SIG-M5 (cell line): ENCODE measurements around the gene CEP250.
"Not testable (repeated sequence)": the region's sequence is repeated elsewhere in the genome, so short reads cannot be mapped to it uniquely, and the experiment has no call there.

ENCODE experiments used
- DNase-seq: peaks from one replicate; lab custom pipeline; 2025; lab: John Stamatoyannopoulos, UW

Gene CEP250

DNA sequence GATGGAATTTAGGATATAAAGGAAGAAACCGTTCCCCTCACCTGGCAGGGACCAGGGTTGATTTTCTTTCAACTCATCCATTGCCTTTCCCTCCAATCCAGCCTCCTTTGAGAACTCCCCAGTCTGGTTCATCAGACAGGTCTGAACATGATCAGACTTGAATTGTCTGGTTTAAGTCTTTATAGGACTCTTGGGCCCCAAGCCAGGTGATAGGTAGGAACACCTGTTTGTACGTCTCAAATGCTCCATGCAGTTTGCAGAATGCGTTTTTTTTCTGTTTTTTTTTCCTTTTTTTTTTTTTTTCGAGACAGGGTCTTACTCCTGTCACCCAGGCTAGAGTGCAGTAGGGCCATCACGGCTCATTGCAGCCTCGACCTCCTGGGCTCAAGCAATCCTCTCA is 4.1 kb upstream of the CEP250 start:
- DNase-seq, result no peak

DNA sequence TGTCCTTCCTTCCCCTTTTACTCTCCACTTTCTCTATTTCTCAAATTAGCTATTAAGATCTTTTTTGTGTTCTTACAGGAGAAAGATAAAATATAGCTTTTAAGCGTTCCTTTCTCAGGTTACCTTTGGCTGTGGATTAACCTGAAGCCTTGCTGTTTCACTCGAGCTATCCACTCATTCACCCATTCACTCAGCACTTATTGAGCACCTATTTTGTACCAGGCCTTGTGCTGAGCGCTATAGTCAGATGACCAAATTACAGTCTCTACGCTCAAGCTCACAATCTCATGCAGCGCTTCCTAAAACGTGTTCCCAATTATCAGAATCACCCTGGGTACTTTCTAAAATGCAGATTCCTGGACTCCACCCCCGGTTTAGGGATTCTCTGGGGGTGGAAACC is 1.8 kb upstream of the CEP250 start:
- no peak for DNase-seq

DNA sequence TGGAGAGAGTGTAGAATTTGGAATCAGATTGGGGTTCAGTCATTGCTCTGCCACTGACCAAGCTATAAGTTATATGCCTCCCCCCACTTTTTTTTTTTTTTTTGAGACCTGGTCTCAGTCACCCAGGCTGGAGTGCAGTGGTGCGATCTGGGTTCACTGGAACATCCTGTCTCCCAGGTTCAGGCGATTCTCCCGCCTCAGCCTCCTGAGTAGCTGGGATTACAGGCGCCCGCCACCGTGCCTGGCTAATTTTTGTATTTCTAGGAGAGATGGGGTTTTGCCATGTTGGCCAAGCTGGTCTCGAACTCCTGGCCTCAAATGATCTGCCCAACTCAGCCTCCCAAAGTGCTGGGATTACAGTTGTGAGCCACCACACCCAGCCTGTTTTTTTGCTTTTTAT is 1.3 kb downstream of the CEP250 start:
- not testable (repeated sequence) for DNase-seq

DNA sequence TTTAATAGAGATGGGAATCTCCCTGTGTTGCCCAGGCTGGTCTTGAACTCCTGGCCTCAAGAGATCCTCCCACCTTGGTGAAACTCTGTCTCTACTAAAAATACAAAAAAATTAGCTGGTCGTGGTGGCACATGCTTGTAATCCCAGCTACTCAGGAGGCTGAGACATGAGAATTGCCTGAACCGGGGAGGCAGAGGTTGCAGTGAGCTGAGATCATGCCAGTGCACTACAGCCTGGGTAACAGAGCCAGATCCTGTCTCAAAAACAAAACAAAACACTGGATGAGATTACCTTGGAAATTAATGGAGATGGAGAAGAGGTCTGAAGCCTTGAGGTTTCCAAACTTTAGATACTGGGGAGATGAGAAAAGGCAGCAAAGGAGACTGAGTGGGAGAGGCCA is 2.1 kb downstream of the CEP250 start:
- not testable (repeated sequence) for DNase-seq

DNA sequence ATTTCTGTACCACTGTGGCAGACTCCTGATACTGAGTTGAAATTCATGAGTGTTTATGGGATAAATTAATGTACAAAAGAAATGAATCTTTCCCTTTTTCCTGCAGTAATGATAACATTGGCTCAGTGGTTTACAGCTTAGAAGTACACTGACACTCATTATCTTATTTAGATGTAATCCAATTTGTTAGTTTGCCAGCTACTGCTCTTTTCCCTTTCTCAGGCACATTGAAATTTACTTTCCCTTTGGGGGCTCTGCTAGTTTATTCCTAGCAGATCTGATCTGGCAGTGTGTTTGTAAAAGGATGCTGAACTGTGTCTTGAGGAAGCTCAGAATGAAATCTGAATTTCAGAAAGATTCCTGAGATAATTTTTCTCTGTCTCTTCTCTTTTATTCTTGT is 3.0 kb downstream of the CEP250 start:
- no peak for DNase-seq

DNA sequence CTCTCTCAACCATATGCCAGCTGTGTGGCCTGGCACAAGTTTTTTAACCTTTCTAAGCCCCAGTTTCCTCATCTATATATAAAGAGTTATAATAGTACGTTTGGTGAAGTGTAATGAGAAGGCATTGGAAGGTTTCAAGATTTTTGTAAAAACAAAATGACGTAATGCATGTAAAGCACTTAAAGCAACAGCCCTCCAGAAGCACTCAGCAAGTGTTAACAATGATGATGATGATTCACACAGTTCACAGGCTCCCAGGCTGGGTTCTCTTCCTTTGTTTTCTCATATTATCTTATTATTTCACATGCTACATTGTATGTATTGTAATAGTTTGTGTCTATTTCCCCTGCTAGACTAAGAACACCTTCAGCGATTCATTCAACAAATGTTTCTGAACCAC is 6.2 kb downstream of the CEP250 start:
- DNase-seq, result no peak

DNA sequence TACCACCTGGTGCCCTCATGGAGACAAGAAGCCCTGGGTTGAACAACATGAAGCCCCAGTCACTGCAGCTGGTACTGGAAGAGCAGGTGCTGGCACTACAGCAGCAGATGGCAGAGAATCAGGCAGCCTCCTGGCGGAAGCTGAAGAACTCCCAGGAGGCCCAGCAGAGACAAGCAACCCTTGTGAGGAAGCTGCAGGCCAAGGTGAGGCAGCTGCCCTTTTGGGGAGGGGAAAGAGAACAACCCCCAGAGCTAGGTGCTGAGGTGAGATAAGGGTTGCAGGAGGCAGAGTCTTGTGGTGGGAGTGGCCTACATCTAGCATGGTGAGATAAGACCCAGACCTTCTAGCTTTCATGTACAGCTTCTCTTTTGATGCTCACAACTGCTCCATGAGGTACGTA is 7.0 kb downstream of the CEP250 start:
- DNase-seq, result no peak

DNA sequence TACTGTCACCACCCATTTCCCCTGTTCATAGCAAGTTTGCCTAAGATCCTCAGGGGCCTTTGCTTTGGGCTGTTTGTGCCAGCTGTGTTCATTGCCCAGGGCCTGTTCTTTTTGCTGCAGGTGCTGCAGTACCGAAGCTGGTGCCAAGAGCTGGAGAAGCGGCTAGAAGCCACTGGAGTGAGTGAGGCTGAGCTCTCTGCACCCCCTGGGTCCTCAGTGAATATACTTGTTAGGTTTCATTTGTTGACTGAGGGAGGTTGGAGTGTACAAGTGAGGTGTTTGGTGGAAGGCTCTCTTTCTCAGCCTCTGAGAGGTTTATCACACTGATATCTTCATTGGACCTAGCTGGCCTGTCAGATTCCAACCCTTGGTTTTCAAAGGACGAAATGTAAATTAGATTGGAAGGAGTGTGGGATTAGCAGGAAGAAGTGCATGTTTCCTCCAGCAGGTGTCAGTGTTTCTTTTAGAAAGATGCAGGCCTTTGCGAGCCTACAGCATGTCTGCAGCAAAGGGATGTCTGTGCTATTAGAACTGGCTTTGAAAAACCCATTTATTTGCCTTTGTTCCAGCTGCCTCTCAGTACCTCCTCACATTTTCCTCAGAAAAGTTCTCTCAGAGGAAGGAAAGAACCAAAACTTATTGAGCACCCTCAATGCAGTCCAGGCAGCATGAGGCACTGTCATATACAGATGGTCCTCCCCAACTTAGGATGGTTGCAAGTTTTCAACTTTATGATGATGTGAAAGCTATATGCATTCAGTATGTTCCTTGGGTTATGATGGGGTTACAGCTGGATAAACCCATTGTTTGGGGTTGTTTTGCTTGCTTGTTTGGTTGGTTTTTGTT is 8.3 kb downstream of the CEP250 start:
- DNase-seq, result no peak

DNA sequence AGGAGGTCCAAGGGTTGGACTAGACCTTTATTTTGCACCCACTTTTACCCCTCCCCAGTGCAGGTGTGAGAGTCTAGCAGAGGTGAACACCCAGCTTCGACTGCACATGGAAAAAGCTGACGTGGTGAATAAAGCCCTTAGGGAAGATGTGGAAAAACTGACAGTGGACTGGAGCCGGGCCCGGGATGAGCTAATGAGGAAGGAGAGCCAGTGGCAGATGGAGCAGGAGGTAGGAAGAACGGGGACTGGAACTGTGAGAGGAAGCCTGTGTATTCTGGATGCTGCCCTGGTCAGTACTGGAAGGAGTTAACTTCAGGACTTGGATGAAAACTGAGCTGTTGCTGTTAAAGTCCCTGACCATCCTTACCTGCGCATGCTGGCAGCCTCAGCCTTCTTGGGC is 10.6 kb downstream of the CEP250 start:
- no peak for DNase-seq

DNA sequence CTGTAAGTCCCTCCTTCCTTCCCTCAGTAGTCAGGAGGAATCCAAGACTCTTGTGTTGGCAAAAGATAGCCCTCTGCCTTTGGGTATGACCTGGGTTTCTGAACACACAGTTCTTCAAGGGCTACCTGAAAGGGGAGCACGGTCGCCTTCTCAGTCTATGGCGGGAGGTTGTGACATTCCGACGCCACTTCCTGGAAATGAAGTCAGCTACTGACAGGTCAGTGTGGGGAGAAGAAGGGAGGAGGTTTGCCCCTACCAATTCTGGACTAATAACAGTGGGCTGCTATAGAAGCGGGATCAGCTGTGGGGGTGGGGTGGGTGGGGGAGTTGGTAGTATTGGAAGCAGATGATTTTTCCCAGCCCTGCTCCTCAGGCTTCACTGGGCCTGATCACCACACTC is 11.5 kb downstream of the CEP250 start:
- DNase-seq, result no peak

DNA sequence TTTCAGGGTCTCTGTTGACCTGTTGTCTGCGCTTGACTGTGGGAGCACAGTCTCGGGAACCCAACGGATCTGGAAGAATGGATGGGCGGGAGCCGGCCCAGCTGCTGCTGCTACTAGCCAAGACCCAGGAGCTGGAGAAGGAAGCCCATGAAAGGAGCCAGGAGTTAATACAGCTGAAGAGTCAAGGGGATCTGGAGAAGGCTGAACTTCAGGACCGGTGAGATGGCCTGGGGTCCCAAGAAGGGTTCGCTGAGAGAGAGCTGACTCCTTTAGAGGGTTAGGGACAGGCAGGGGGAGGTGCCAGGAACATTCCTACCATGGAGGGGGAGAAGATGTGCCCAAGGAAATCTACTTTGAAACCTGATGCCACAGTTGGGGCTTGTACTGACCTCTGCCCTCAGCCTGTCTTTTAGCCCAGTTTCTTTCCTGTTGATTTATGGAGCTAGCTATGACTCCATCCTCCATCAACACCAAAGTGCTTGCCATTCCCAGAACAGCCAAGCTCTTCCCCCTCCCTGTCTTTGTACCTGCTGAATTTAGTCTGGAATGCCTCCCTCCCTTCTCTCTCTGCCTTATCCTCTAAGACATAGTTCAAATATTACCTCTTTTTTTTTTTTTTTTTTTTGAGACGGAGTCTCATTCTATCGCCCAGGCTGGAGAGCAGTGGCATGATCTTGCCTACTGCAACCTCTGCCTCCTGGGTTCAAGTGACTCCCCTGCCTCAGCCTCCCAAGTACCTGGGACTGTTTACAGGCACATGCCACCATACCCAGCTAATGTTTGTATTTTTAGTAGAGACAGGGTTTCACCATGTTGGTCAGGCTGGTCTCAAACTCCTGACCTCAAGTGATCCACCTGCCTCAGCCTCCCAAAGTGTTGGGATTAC is 12.2 kb downstream of the CEP250 start:
- DNase-seq, result no peak

DNA sequence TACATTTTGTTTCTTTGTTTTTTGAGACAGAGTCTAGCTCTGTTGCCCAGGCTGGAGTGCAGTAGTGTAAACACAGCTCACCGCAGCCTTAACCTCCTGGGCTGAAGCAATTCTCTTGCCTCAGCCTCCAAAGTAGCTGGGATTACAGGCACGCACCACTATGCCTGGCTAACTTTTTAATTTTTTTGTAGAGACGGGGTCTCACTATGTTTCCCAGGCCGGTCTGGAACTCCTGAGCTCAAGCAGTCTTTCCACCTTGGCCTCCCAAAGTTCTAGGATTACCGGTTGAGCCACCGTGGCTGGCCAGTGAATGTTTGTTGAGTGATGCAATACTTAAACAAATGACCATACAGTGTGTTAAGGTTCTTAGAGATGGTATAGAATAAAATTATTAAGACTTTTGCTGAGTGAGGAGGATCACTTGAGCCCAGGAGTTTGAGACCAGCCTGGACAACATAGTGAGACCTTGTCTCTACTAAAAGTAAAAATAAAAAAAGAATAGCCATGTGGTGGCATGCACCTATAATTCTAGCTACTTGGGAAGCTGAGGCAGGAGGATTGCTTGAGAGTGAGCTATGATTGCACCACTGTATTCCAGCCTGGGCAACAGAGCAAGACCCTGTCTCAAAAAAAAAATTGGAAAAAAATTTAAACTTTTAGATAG is 13.4 kb downstream of the CEP250 start:
- DNase-seq, result no peak

DNA sequence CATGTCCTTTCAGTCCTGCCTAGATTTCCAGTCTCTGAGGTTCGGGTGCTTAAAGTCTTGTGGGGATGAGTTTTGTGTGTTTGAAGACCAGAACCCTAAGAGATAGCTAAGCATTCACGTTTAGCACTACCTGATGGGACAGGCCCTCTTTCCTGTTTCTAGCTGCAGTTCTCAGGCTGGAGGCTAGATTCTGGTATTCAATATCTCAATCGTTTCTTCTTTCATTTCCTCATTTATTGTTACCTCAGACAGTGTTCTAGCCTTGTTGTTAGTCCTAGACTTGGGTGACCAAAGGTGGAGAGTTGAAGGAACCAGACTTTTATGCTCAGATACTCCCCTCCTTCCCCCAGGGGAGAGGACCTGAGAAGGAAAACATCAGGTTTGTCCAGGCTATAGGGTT is 16.8 kb downstream of the CEP250 start:
- DNase-seq, result no peak

DNA sequence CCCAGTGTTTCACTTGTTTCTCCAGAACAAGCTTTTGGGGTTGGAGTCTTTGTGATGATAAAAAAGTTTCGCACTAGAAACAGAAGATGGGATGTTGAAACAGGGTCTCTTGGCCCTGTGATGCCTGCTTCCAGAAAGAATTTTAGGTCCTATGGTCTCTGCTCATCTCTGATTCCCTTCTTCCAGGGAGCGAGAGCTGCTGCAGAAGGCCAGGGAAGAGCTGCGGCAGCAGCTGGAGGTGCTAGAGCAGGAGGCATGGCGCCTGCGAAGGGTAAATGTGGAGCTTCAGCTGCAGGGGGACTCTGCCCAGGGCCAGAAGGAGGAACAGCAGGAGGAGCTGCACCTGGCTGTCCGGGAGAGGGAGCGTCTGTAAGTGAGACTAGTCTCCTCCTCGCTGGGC is 18.3 kb downstream of the CEP250 start:
- DNase-seq, result no peak

DNA sequence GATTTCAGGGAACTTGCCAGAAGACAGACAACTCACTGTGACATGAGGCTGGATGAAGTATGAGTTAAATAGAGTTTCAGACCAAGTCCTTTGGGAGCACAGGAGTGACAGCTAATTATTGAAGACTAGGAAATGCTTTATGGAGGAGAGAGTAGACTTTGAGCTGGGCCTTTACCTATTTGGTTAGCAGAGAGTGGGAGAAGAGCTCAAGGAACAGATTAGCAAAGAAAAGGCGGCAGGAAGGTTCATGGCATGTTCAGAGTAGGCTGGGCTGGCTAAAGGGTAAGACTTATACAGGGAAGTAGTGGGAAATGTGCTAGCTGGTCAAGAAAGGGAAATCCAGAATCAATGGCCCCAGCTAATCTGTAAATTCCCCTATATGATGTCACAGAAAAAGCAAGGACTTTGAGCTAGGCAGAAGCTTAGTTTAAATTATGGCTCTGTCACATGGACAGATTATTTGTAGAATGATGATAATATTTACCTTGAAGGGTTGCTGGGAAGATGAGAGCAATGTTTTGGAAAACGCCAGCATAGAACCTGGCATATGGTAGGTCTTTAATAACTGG is 19.0 kb downstream of the CEP250 start:
- no peak for DNase-seq

DNA sequence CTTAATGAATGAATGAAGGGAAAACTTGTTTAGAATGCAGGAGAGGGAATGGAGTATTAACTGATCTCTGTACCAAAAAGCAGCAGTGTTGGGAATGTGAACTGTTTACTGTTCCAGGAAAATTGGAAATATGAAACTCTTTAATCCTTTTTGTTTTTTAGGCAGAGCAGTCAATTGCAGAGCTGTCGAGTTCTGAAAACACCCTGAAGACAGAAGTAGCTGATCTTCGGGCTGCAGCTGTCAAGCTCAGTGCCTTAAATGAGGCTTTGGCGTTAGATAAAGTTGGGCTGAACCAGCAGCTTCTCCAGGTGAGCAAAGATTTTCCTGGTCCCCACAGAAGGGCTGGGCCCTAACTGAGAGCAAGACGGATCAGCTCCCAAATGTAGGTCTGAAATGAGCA is 20.9 kb downstream of the CEP250 start:
- DNase-seq, result no peak

DNA sequence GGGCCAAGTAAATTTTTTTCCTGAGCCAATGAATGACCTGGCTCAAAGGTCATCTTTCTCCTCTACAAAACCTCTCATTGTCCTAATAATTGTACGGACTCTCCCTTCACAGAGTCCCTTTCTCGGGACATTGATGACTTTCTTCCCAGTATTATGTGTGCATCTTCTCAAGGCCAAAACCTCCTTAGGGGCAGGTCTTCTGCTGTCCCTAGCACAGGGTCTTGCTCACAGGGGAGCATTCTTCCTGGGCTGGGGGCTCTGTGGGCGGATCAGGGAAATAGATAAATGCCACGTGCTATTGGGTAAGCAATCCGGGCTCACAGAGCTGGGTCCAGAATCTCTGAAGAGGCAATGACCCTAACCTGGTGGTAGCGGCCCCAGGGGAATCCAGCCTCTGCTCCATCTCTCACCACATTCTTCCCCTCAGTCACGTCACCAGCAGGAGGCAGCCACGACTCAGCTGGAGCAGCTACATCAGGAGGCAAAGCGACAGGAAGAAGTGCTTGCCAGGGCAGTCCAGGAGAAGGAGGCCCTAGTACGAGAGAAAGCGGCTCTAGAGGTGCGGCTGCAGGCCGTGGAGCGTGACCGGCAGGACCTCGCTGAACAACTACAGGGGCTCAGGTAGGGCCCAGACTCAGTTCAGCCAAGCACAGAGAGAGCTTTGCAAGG is 23.5 kb downstream of the CEP250 start:
- DNase-seq, result no peak

DNA sequence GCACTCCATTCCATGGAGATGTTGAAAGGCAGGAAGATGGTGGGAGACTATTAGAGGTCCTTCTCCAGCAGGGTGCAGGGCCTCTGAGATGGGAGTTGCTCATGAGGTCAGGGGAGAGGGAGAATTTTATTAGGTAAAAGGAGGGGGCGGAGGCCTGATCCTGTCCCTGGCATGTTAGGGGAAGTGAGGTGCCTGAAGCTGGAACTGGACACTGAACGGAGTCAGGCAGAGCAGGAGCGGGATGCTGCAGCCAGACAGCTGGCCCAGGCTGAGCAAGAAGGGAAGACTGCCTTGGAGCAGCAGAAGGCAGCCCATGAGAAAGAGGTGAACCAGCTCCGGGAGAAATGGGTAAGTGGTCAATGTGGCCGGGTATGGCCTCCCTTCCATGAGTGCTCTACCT is 24.4 kb downstream of the CEP250 start:
- DNase-seq, result no peak

DNA sequence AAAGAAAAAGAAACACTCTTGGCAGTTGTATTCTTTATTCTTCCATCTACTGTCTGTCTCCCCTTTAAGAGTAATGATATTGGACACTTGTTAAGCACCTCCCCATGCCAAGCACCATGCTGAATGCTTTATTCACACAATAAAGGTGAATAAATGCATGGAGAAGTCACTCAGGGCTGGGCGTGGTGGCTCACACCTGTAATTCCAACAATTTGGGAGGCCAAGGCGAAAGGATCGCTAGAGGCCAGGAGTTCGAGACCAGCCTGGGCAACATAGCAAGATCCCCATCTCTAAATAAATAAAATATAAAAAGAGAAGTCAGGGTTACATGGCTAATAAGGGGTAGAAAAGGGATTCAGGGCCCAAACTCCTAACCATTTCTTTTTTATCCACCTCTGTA is 32.1 kb downstream of the CEP250 start:
- no peak for DNase-seq

DNA sequence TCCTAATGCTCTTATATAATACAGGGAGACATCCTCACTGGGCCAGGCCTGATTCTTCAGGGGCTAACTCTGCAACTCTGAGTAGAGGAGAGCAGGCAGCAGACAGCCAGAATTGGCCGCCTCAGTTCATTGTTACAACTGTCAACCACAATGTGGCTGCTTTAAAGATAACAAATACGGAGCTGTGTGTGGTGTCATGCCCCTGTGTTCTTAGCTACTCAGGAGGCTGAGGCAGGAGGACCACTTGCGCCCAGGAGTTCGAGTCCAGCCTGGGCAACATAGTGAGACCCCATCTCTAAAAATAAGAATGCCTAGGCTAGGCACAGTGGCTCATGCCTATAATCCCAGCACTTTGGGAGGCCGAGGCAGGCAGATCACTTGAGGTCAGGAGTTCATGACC is 34.3 kb downstream of the CEP250 start:
- DNase-seq, result no peak

DNA sequence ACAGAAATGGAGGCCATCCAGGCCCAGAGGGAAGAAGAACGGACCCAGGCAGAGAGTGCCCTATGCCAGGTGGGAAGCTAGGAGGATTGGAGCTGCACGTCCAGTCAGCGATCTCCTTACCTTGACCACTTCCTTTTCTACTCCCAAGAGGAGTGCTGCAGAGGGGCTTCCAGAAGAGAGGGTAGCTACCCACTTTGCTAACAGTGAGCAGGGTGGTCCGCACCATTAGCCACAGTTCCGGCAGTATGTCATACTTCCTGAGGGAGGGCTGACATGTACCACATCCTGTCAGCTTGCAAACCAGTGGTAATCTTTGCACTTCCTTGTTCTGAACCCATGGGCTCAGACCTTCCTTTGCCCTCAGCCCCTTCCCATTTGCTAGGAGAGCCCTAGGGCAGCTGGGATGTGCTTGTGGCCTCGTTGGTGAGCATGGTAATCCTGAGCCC is 35.4 kb downstream of the CEP250 start:
- DNase-seq, result peak; percentile 43

DNA sequence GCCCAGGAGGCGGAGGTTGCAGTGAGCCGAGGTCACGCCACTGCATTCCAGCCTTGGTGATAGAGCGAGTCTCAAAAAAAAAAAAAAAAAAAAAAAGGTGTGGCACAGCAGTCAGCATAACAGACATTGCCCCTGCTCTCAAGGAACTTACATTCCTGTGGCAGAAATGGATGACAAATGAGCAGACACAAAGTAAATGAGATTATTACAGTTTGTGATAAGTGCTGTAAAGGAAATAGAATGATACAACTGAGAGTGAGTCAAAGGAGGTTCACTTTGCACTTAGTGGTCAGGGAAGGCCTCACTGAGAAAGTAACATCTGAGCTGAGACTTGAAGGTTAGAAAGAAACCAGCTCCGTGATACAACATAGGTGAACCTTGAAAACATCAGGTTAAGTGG is 36.4 kb downstream of the CEP250 start:
- no peak for DNase-seq
